HepG2 (cell line): Measurements from ENCODE around the gene ICAM2. TPM values are rescaled to one million over a fixed set of nuclear protein-coding genes. Genes with fewer than 3 reads are reported as not detected.
A peak's percentile ranks its signal among the peaks of the same experiment; 100 is the strongest.

Experiments used
- AFF4 ChIP-seq: sonication (generic); formaldehyde crosslinking; IDR thresholded peaks from 2 replicates; pipeline ENCODE4 v1.4.0; 2020; ENCODE audit warnings: missing genetic modification reagents
- ATF6 ChIP-seq: sonication (generic); formaldehyde crosslinking; conservative IDR thresholded peaks from 2 replicates; pipeline ENCODE4 v1.4.0; 2020; ENCODE audit warnings: missing genetic modification reagents
- DMAP1 ChIP-seq: IDR thresholded peaks from 2 replicates; pipeline ENCODE4 v1.6.1; 2016
- HMG20A ChIP-seq: IDR thresholded peaks from 2 replicates; pipeline ENCODE4 v1.6.1; 2016; ENCODE audit warnings: borderline replicate concordance
- HNRNPLL ChIP-seq: fragments of 200-400 bp; formaldehyde crosslinking; IDR thresholded peaks from 2 replicates; pipeline ENCODE4 v1.6.1; 2017; ENCODE audit warnings: mild to moderate bottlenecking, low read depth, low read length; ENCODE audit not compliant: poor library complexity, severe bottlenecking
- IRF9 ChIP-seq: sonication (generic); formaldehyde crosslinking; IDR thresholded peaks from 2 replicates; pipeline ENCODE4 v1.8.0; 2022; ENCODE audit warnings: missing genetic modification reagents, mild to moderate bottlenecking, borderline replicate concordance
- PAWR ChIP-seq: sonication (generic); formaldehyde crosslinking; IDR thresholded peaks from 2 replicates; pipeline ENCODE4 v1.4.0; 2020; ENCODE audit warnings: missing genetic modification reagents, mild to moderate bottlenecking, borderline replicate concordance
- POGK ChIP-seq: sonication (generic); formaldehyde crosslinking; conservative IDR thresholded peaks from 2 replicates; pipeline ENCODE4 v1.8.0; 2022; ENCODE audit warnings: mild to moderate bottlenecking, moderate library complexity, missing genetic modification reagents
- SALL1 ChIP-seq: sonication (generic); formaldehyde crosslinking; IDR thresholded peaks from 2 replicates; pipeline ENCODE4 v1.8.0; 2022; ENCODE audit warnings: mild to moderate bottlenecking, missing genetic modification reagents
- ZBTB1 ChIP-seq: sonication (generic); formaldehyde crosslinking; IDR thresholded peaks from 2 replicates; pipeline ENCODE4 v1.4.0; 2020; ENCODE audit warnings: missing genetic modification reagents, borderline replicate concordance
- ZBTB3 ChIP-seq: sonication (generic); formaldehyde crosslinking; IDR thresholded peaks from 2 replicates; pipeline ENCODE4 v1.4.0; 2020; ENCODE audit warnings: low read depth, mild to moderate bottlenecking, moderate library complexity, missing genetic modification reagents, borderline replicate concordance
- ZBTB43 ChIP-seq: sonication (generic); formaldehyde crosslinking; conservative IDR thresholded peaks from 2 replicates; pipeline ENCODE4 v1.4.0; 2020; ENCODE audit warnings: missing genetic modification reagents
- ZBTB7A ChIP-seq: sonication (generic); formaldehyde crosslinking; IDR thresholded peaks from 2 replicates; pipeline ENCODE4 v1.8.0; 2022; ENCODE audit warnings: mild to moderate bottlenecking, missing genetic modification reagents
- ZNF101 ChIP-seq: sonication (generic); formaldehyde crosslinking; IDR thresholded peaks from 2 replicates; pipeline ENCODE4 v1.4.0; 2020; ENCODE audit warnings: mild to moderate bottlenecking, low read depth, missing genetic modification reagents, borderline replicate concordance
- ZNF138 ChIP-seq: sonication (generic); formaldehyde crosslinking; IDR thresholded peaks from 2 replicates; pipeline ENCODE4 v1.5.0; 2020; ENCODE audit warnings: mild to moderate bottlenecking, low read depth, missing genetic modification reagents
- ZNF510 ChIP-seq: sonication (generic); formaldehyde crosslinking; IDR thresholded peaks from 2 replicates; pipeline ENCODE4 v1.4.0; 2020; ENCODE audit warnings: low read depth, mild to moderate bottlenecking, missing genetic modification reagents
- ZNF709 ChIP-seq: sonication (generic); formaldehyde crosslinking; IDR thresholded peaks from 2 replicates; pipeline ENCODE4 v1.5.0; 2020; ENCODE audit warnings: mild to moderate bottlenecking, missing genetic modification reagents
- ZNF777 ChIP-seq: sonication (generic); formaldehyde crosslinking; IDR thresholded peaks from 2 replicates; pipeline ENCODE4 v1.4.0; 2020; ENCODE audit warnings: missing genetic modification reagents
- polyA plus RNA-seq, 8 experiments: library from polyadenylated mRNA; depleted of rRNA in 3 of 8; stranded (reverse) in 7 of 8; unstranded in 1 of 8; fragments of >200 nt; fragmentation: Illumina TruSeq in 4 of 8; extraction: Trizol in 4 of 8; gene quantifications; 2 replicates each; pipeline versions ENCODE4 v1.2.1 to v1.2.3, GENCODE V29; 2011 to 2016; ENCODE audit warnings: low read depth in 4 of 8, missing spikeins in 1 of 8, mixed read lengths in 1 of 8; ENCODE audit not compliant: insufficient read depth in 1 of 8
- total RNA-seq, 5 experiments: library from RNA; depleted of rRNA; stranded (reverse); fragments of >200 nt; fragmentation: Illumina TruSeq; extraction: Trizol; gene quantifications; 2 replicates each; pipeline ENCODE4 v1.2.3, GENCODE V29; 2016; ENCODE audit warnings: low read depth in 1 of 5

The ICAM2 gene
- total and polyA plus RNA-seq, 2 of the 13 experiments (the other 11 are each of a cell fraction or from before 2014, with no cell fraction given): 10.9 to 20.8 TPM

GRCh38 chr17:64025732-64026294 lies 5.4 kb upstream of the ICAM2 start (continued):
- peak; percentile 33; the same call in 1 of the 2 replicates for TF ChIP-seq POGK (CRISPR knock-in tag)
- 0 out of 2 replicates have a peak, but pooled peaks have one; percentile 40 for TF ChIP-seq ATF6 (CRISPR knock-in tag)
- no peak for TF ChIP-seq PAWR
- TF ChIP-seq HMG20A: 0 out of 2 replicates have a peak, but pooled peaks have one; percentile 34
- TF ChIP-seq ZBTB43 (CRISPR knock-in tag): 0 out of 2 replicates have a peak, but pooled peaks have one; percentile 28
- TF ChIP-seq AFF4: no peak
- TF ChIP-seq ZNF138 (CRISPR knock-in tag): no peak
- TF ChIP-seq ZNF101 (CRISPR knock-in tag): no peak
- TF ChIP-seq SALL1: peak; percentile 78
- no peak for TF ChIP-seq ZBTB7A
- TF ChIP-seq ZNF777 (CRISPR knock-in tag): peak; percentile 89
- 0 out of 2 replicates have a peak, but pooled peaks have one; percentile 44 for TF ChIP-seq IRF9 (CRISPR knock-in tag)
- no peak for TF ChIP-seq ZNF510
- no peak for TF ChIP-seq ZBTB3 (CRISPR knock-in tag)
- TF ChIP-seq ZBTB1 (CRISPR knock-in tag): no peak
- 0 out of 2 replicates have a peak, but pooled peaks have one; percentile 25 for TF ChIP-seq DMAP1 (CRISPR knock-in tag)
- peak; percentile 76 for TF ChIP-seq HNRNPLL
- TF ChIP-seq ZNF709 (CRISPR knock-in tag): 0 out of 2 replicates have a peak, but pooled peaks have one; percentile 55
